IMR-90 (cell line): Measurements from ENCODE around the gene HMCES. TPM values are rescaled to one million over a fixed set of nuclear protein-coding genes. Genes with fewer than 3 reads are reported as not detected.

Experiments
- ATAC-seq: fragments of 200-7000 bp; cut with Tn5 transposase; 2 replicates; pipeline ENCODE4 v1.9.1; 2020; ENCODE audit warnings: low read depth, mild to moderate bottlenecking, moderate library complexity
- BruUV-seq: library from RNA; stranded (reverse); fragments of 400-500 nt; replicated peaks from 2 replicates; lab custom pipeline; 2021; lab: Mats Ljungman, UMichigan
- CTCF ChIA-PET: fragments of 300-600 bp; formaldehyde crosslinking; extraction: SDS; loops from one replicate; lab custom pipeline; 2021; ENCODE audit warnings: antibody characterized with exemption; lab: Yijun Ruan, JAX
- POLR2A ChIA-PET: fragments of 300-600 bp; sonication (Branson Sonifier 250); formaldehyde crosslinking; loops from one replicate; lab custom pipeline; 2022; ENCODE audit warnings: antibody characterized with exemption; ENCODE audit not compliant: unreplicated experiment; lab: Charles Lee
- DNase-seq: peaks from one replicate; pipeline ENCODE4 v3.0.0; 2013
- H2AFZ ChIP-seq: replicated peaks from 2 replicates; pipeline ENCODE3; 2013; ENCODE audit warnings: low read length, mild to moderate bottlenecking; ENCODE audit not compliant: poor library complexity
- H2AK5ac ChIP-seq: 2 replicates; pipeline ENCODE4 v1.6.1; 2013; ENCODE audit warnings: low read depth, low read length, inconsistent platforms
- H2AK9ac ChIP-seq: replicated peaks from 2 replicates; pipeline ENCODE3; 2013; ENCODE audit warnings: mild to moderate bottlenecking, low read depth, low read length, moderate library complexity; ENCODE audit not compliant: poor library complexity
- H2BK120ac ChIP-seq: 2 replicates; pipeline ENCODE4 v1.6.1; 2013; ENCODE audit warnings: low read depth, low read length, inconsistent platforms
- H2BK15ac ChIP-seq: 3 replicates; pipeline ENCODE4 v1.6.1; 2013; ENCODE audit warnings: low read depth, low read length, inconsistent platforms
- H2BK20ac ChIP-seq: 2 replicates; pipeline ENCODE4 v1.6.1; 2013; ENCODE audit warnings: low read depth, mild to moderate bottlenecking, inconsistent platforms, low read length, moderate library complexity
- H2BK5ac ChIP-seq: 2 replicates; pipeline ENCODE4 v1.6.1; 2013; ENCODE audit warnings: mild to moderate bottlenecking, low read depth, low read length, inconsistent platforms; ENCODE audit not compliant: poor library complexity, severe bottlenecking
- H3K14ac ChIP-seq: replicated peaks from 2 replicates; pipeline ENCODE4 v1.6.1; 2013; ENCODE audit warnings: low read depth, low read length, inconsistent platforms
- H3K18ac ChIP-seq: 2 replicates; pipeline ENCODE4 v1.6.1; 2013; ENCODE audit warnings: low read depth, low read length, control low read depth
- H3K23ac ChIP-seq: 2 replicates; pipeline ENCODE4 v1.6.1; 2013; ENCODE audit warnings: low read depth, low read length, inconsistent platforms
- H3K27ac ChIP-seq: 2 replicates; pipeline ENCODE4 v1.5.1; 2013; ENCODE audit warnings: mild to moderate bottlenecking, control low read depth, low read length; ENCODE audit not compliant: insufficient read depth
- H3K27me3 ChIP-seq: 2 replicates; pipeline ENCODE4 v1.6.1; 2013; ENCODE audit warnings: low read length; ENCODE audit not compliant: control insufficient read depth, insufficient read depth
- H3K36me3 ChIP-seq: 2 replicates; pipeline ENCODE4 v1.6.1; 2013; ENCODE audit warnings: low read length, mixed read lengths; ENCODE audit not compliant: control insufficient read depth, insufficient read depth
- H3K4ac ChIP-seq: 2 replicates; pipeline ENCODE4 v1.6.1; 2013; ENCODE audit warnings: low read depth, low read length, inconsistent platforms
- H3K4me1 ChIP-seq: 2 replicates; pipeline ENCODE4 v1.6.1; 2013; ENCODE audit warnings: low read length, mixed read lengths; ENCODE audit not compliant: control insufficient read depth, insufficient read depth
- H3K4me2 ChIP-seq: 2 replicates; pipeline ENCODE4 v1.6.1; 2013; ENCODE audit warnings: low read depth, mild to moderate bottlenecking, control low read depth, low read length, moderate library complexity
- H3K4me3 ChIP-seq: 2 replicates; pipeline ENCODE4 v1.5.1; 2013; ENCODE audit warnings: low read depth, mild to moderate bottlenecking, control low read depth, low read length, moderate library complexity; ENCODE audit not compliant: insufficient read depth
- H3K56ac ChIP-seq: 2 replicates; pipeline ENCODE4 v1.6.1; 2013; ENCODE audit warnings: low read length, inconsistent platforms; ENCODE audit not compliant: insufficient read depth; ENCODE audit errors: extremely low read depth
- H3K79me1 ChIP-seq, 2 experiments: 2 replicates each; pipeline ENCODE4 v1.6.1; 2013; ENCODE audit warnings: low read length in 2 of 2, inconsistent platforms in 1 of 2, low read depth in 1 of 2
- H3K9ac ChIP-seq: 2 replicates; pipeline ENCODE4 v1.6.1; 2013; ENCODE audit warnings: low read depth, low read length, control low read depth
- H3K9me1 ChIP-seq: 2 replicates; pipeline ENCODE4 v1.6.1; 2013; ENCODE audit warnings: low read length, inconsistent platforms; ENCODE audit not compliant: insufficient read depth
- H3K9me3 ChIP-seq: 2 replicates; pipeline ENCODE4 v1.6.1; 2013; ENCODE audit warnings: low read length; ENCODE audit not compliant: control insufficient read depth, insufficient read depth
- H4K20me1 ChIP-seq: 2 replicates; pipeline ENCODE4 v1.6.1; 2013; ENCODE audit warnings: low read length, inconsistent platforms; ENCODE audit not compliant: insufficient read depth
- H4K5ac ChIP-seq: 2 replicates; pipeline ENCODE4 v1.6.1; 2013; ENCODE audit warnings: mild to moderate bottlenecking, low read depth, low read length, control low read depth
- H4K8ac ChIP-seq, 2 experiments: 2 replicates each; pipeline ENCODE4 v1.6.1; 2013; ENCODE audit warnings: low read depth in 2 of 2, low read length in 2 of 2, control low read depth in 1 of 2, inconsistent platforms in 1 of 2
- H4K91ac ChIP-seq: 2 replicates; pipeline ENCODE4 v1.6.1; 2013; ENCODE audit warnings: low read depth, low read length, inconsistent platforms; ENCODE audit not compliant: insufficient read depth
- CEBPB ChIP-seq: IDR thresholded peaks from 2 replicates; pipeline ENCODE4 v1.6.1; 2012; ENCODE audit warnings: low read depth, low read length, improper control_type of control experiment
- ELK1 ChIP-seq: fragments of 150-350 bp; IDR thresholded peaks from 2 replicates; pipeline ENCODE4 v1.6.1; 2016; ENCODE audit warnings: low read depth, mild to moderate bottlenecking, low read length, moderate library complexity, borderline replicate concordance
- FOS ChIP-seq: fragments of 150-350 bp; IDR thresholded peaks from 2 replicates; pipeline ENCODE4 v1.6.1; 2016; ENCODE audit warnings: low read depth, low read length
- RFX5 ChIP-seq: IDR thresholded peaks from 2 replicates; pipeline ENCODE4 v1.8.0; 2012; ENCODE audit warnings: low read depth, mild to moderate bottlenecking, low read length, moderate library complexity
- WGBS, 2 experiments: methylation state at CpG; one replicate each; pipeline versions ENCODE4 v1.1.5 to v1.1.7; 2013; ENCODE audit warnings: missing lambda C conversion rate in 2 of 2; ENCODE audit not compliant: insufficient read length in 1 of 2; ENCODE audit errors: extremely low coverage in 2 of 2; 5-methylcytosine and 5-hydroxymethylcytosine counted together
- dilution Hi-C: fragments of 300-500 bp; cut with HindIII; formaldehyde crosslinking; loops from one replicate; pipeline ENCODE4 v1.14.3; 2018; ENCODE audit warnings: low sequenced_read_pairs; ENCODE audit not compliant: unreplicated experiment
- in situ Hi-C: fragments of 300-500 bp; cut with MboI; formaldehyde crosslinking; loops from 3 replicates; pipeline ENCODE4 v1.14.3; 2019; ENCODE audit warnings: low sequenced_read_pairs, inconsistent platforms, mixed read lengths
- intact Hi-C: fragments of 100-400 bp; cut with micrococcal nuclease; formaldehyde crosslinking; loops from 2 replicates; pipeline ENCODE4 v1.10.0; 2022
- polyA plus RNA-seq, 3 experiments: library from polyadenylated mRNA; depleted of rRNA; stranded (reverse); fragments of >200 nt; gene quantifications; 2 replicates each; pipeline ENCODE4 v1.2.3, GENCODE V29; 2012; ENCODE audit warnings: low replicate concordance in 1 of 3
- total RNA-seq: library from RNA; depleted of rRNA; stranded (reverse); fragments of >200 nt; gene quantifications from 2 replicates; pipeline ENCODE4 v1.2.3, GENCODE V29; 2012

The HMCES gene
- total and polyA plus RNA-seq, 2 of the 4 experiments (the other 2 are of a cell fraction): 26.0 to 30.5 TPM

DNA sequence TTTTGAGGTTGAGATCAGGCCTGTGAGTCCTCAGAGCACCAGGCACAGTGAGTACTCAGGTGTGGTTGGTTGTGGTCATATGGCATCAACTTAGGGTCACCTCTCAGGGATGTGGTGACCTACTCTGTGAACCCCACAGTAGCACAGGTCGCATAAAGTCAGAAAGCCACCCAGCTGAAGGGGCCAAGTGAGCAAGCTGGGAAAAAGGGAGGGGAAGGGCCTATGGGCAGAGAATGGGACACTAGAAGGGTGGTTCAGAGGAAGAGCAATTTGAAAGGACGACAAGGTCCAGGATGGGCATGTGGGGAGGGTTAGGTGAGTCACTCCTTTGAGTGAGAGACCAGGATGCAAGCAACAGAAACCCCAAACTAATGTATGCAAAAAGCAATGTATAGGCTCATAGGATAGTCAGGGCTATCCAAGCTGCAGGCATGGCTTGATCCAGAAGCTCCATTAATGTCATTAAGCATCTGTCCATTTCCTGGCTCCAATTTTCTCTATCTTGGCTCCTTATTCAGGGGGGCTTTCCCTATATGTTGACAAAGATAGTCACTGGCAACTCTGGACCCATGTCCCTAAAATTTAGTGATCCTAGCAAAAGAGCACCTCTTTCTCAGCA is 33.5 kb downstream of the HMCES start:
- no peak overlapping the region for H3K27ac ChIP-seq
- in situ Hi-C loops (no loop called here), intact Hi-C loops (no loop called here), dilution Hi-C loops (no loop called here)
- H3K23ac ChIP-seq: no peak overlapping the region
- H4K91ac ChIP-seq: no peak overlapping the region
- no peak overlapping the region for H3K56ac ChIP-seq
- ChIA-PET CTCF (no interaction called here), POLR2A (no interaction called here)
- no peak overlapping the region for H2AK9ac ChIP-seq
- no CpG with 5 or more reads among the region's 2 CpGs for WGBS, 2 experiments
- no peak overlapping the region for H2BK120ac ChIP-seq
- peaks cover 5% of the 10 kb centered on the region; the same call in 1 of the 2 replicates for H3K4me1 ChIP-seq
- H3K36me3 ChIP-seq: no peaks in the 10 kb centered on the region
- H3K27me3 ChIP-seq: no peaks in the 10 kb centered on the region
- H3K14ac ChIP-seq: no peak overlapping the region
- H3K4me2 ChIP-seq: no peak overlapping the region
- no peaks in the 10 kb centered on the region for H3K9me3 ChIP-seq
- H3K4ac ChIP-seq: no peak overlapping the region
- BruUV-seq: no TSS peak
- no peak overlapping the region for H4K8ac ChIP-seq
- TF ChIP-seq FOS (0 out of 2 replicates have a peak, but pooled peaks have one; percentile 25), CEBPB (no peak), RFX5 (no peak), ELK1 (no peak)
- H3K79me1 ChIP-seq: peaks cover 0 to 29% of the 10 kb centered on the region in 2 experiments; a peak in 3 of 4 replicates
- H2AK5ac ChIP-seq: no peak overlapping the region
- no peak overlapping the region for H2BK20ac ChIP-seq
- peaks cover 21% of the 10 kb centered on the region for H3K9me1 ChIP-seq
- H3K4me3 ChIP-seq: no peak overlapping the region
- H3K18ac ChIP-seq: no peak overlapping the region
- peaks cover 8% of the 10 kb centered on the region; the same call in 1 of the 2 replicates for H4K20me1 ChIP-seq
- no peak overlapping the region for H2BK15ac ChIP-seq
- H4K5ac ChIP-seq: no peak overlapping the region
- no peak for ATAC-seq
- H2BK5ac ChIP-seq: no peak overlapping the region
- H2AFZ ChIP-seq: no peak overlapping the region
- H3K9ac ChIP-seq: no peak overlapping the region
- peak; percentile 55 for DNase-seq
